ENCODE results near the gene CGB3. TPM values are rescaled to one million over a fixed set of nuclear protein-coding genes. Genes with fewer than 3 reads are reported as not detected.

CGB3 gene
- polyA plus RNA-seq, 3 donors: not detected

DNA sequence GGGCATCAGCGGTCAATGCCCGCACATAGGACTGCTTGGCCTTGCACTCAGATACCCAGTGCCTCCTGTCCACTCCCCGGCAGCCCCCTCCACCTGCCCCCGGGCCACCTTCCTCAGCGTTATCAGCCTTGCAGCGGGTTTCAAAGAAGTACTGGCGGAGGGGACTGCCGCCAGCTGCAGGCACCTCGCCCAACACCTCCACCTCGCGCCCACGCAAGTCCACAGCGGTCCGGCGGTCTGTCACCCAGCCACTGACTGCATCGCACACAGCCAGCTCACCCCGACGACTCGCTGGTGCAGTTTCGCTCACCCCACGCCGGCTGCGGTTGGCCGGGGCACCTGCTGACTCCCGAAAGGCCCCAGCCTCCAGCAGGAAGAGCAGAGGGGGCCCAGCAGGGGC is 37.3 kb upstream of the CGB3 start:
- Mint-ChIP-seq H3K4me1 (peaks cover 19% of the 10 kb centered on the region), H3K27me3 (ENCODE audit: low read depth in 3 of 3) (peaks cover 87 to 96% (median 90%) of the 10 kb centered on the region in 3 donors), H3K4me3 (peak overlapping the region in 1 of 2 donors; percentile 57), H3K36me3 (peaks cover 4 to 8% of the 10 kb centered on the region in 2 donors), H3K9me3 (peaks cover 2 to 35% (median 22%) of the 10 kb centered on the region in 7 donors), H3K27ac (no peak overlapping the region)
- Histone ChIP-seq H4K20me1 (ENCODE audit: insufficient read depth, low read length) (no peaks in the 10 kb centered on the region), H3K4me1 (ENCODE audit: control insufficient read depth in 1 of 2, insufficient read depth in 2 of 2, low read length in 2 of 2) (peaks cover 16% of the 10 kb centered on the region in 2 donors), H3K79me2 (ENCODE audit: insufficient read depth, low read length) (no peaks in the 10 kb centered on the region), H3K4me3 (replicated peaks in 1 of 3; ENCODE audit: low read depth in 2 of 3, low read length in 3 of 3) (no peak overlapping the region), H3K27ac (ENCODE audit: low read depth in 1 of 2, low read length in 2 of 2) (no peak overlapping the region), H3K9me3 (replicated peaks in 1 of 2; ENCODE audit: control insufficient read depth in 1 of 2, insufficient read depth in 1 of 2, low read length in 2 of 2) (peaks cover 0 to 9% of the 10 kb centered on the region in 2 donors), H3K36me3 (replicated peaks in 1 of 2; ENCODE audit: control insufficient read depth in 1 of 2, insufficient read depth in 2 of 2, low read length in 2 of 2) (no peaks in the 10 kb centered on the region), H3K27me3 (ENCODE audit: control insufficient read depth in 2 of 2, insufficient read depth in 2 of 2, low read length in 2 of 2) (peaks cover 39 to 87% of the 10 kb centered on the region in 2 donors), H2AFZ (ENCODE audit: insufficient read depth, low read depth, low read length, poor library complexity, severe bottlenecking) (no peak overlapping the region), H3K4me2 (replicated peaks; ENCODE audit: extremely low read depth, low read length, poor library complexity, severe bottlenecking) (no peak overlapping the region), H3K9ac (ENCODE audit: insufficient read depth, low read length, poor library complexity, severe bottlenecking) (no peak overlapping the region)
- TF ChIP-seq, protein P1, sequence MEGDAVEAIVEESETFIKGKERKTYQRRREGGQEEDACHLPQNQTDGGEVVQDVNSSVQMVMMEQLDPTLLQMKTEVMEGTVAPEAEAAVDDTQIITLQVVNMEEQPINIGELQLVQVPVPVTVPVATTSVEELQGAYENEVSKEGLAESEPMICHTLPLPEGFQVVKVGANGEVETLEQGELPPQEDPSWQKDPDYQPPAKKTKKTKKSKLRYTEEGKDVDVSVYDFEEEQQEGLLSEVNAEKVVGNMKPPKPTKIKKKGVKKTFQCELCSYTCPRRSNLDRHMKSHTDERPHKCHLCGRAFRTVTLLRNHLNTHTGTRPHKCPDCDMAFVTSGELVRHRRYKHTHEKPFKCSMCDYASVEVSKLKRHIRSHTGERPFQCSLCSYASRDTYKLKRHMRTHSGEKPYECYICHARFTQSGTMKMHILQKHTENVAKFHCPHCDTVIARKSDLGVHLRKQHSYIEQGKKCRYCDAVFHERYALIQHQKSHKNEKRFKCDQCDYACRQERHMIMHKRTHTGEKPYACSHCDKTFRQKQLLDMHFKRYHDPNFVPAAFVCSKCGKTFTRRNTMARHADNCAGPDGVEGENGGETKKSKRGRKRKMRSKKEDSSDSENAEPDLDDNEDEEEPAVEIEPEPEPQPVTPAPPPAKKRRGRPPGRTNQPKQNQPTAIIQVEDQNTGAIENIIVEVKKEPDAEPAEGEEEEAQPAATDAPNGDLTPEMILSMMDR (IDR thresholded peaks at IDR 0.05): no peak
- intact Hi-C loops (cut with micrococcal nuclease): no loop called here
- 49% methylated on average over 18 of the region's 25 CpGs for WGBS (ENCODE audit: insufficient coverage)
- DNase-seq: no peak

DNA sequence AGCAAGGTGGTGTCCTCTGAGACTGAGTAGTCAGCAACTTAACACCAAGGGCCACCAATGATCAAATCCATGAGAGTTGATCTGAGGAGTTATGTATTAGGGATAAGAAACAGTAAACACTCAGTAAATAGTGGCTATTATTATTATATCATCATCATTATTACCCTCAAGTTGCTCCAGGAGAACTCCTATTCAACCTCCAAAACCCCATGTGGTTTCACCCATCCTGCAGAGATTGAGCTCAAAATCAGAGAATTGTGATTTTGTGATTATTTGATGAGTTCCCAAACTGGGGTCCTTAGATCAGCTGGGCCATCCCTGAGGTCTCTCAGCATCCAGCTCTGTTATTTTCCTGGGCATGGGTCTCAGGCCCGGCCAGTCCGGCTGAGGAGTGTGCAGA is 36.9 kb upstream of the CGB3 start:
- Mint-ChIP-seq H3K27me3 (ENCODE audit: low read depth in 3 of 3) (peaks cover 87 to 96% (median 90%) of the 10 kb centered on the region in 3 donors), H3K4me1 (peaks cover 23% of the 10 kb centered on the region), H3K9me3 (peaks cover 2 to 36% (median 22%) of the 10 kb centered on the region in 7 donors), H3K27ac (no peak overlapping the region), H3K4me3 (peak overlapping the region in 1 of 2 donors; percentile 17), H3K36me3 (peaks cover 4 to 8% of the 10 kb centered on the region in 2 donors)
- Histone ChIP-seq H4K20me1 (ENCODE audit: insufficient read depth, low read length) (no peaks in the 10 kb centered on the region), H3K4me2 (replicated peaks; ENCODE audit: extremely low read depth, low read length, poor library complexity, severe bottlenecking) (no peak overlapping the region), H3K9me3 (replicated peaks in 1 of 2; ENCODE audit: control insufficient read depth in 1 of 2, insufficient read depth in 1 of 2, low read length in 2 of 2) (peaks cover 0 to 9% of the 10 kb centered on the region in 2 donors), H3K4me1 (ENCODE audit: control insufficient read depth in 1 of 2, insufficient read depth in 2 of 2, low read length in 2 of 2) (peaks cover 21% of the 10 kb centered on the region in 2 donors), H3K9ac (ENCODE audit: insufficient read depth, low read length, poor library complexity, severe bottlenecking) (no peak overlapping the region), H3K79me2 (ENCODE audit: insufficient read depth, low read length) (no peaks in the 10 kb centered on the region), H3K4me3 (replicated peaks in 1 of 3; ENCODE audit: low read depth in 2 of 3, low read length in 3 of 3) (no peak overlapping the region), H3K27me3 (ENCODE audit: control insufficient read depth in 2 of 2, insufficient read depth in 2 of 2, low read length in 2 of 2) (peaks cover 38 to 87% of the 10 kb centered on the region in 2 donors), H3K27ac (ENCODE audit: low read depth in 1 of 2, low read length in 2 of 2) (no peak overlapping the region), H2AFZ (ENCODE audit: insufficient read depth, low read depth, low read length, poor library complexity, severe bottlenecking) (no peak overlapping the region), H3K36me3 (replicated peaks in 1 of 2; ENCODE audit: control insufficient read depth in 1 of 2, insufficient read depth in 2 of 2, low read length in 2 of 2) (no peaks in the 10 kb centered on the region)
- intact Hi-C loops (cut with micrococcal nuclease): no loop called here
- no peak for DNase-seq
- 100% methylated on average over 2 of the region's 2 CpGs for WGBS (ENCODE audit: insufficient coverage)
- TF ChIP-seq, protein P1 (IDR thresholded peaks at IDR 0.05): no peak
